SK-N-MC (cell line): ENCODE measurements around the gene PLCD3.

Source experiments
- EZH2 ChIP-seq: fragments of 200-600 bp; sonication (generic); IDR thresholded peaks from one replicate; pipeline ENCODE4 v1.6.1; 2017; ENCODE audit warnings: antibody characterized with exemption
- POLR2AphosphoS5 ChIP-seq: IDR thresholded peaks from 2 replicates; pipeline ENCODE4 v1.6.1; 2012; ENCODE audit warnings: mild to moderate bottlenecking, low read depth, low read length, borderline replicate concordance

GRCh38 chr17:45131616-45132319, 547 bp downstream of the PLCD3 start:
- TF ChIP-seq EZH2 = no peak
- no peak for TF ChIP-seq POLR2AphosphoS5
